Loucy (cell line): ENCODE data around the gene CNTN5.

ENCODE experiments used
- CTCF ChIP-seq: fragments of 200-600 bp; sonication (generic); conservative IDR thresholded peaks from 2 replicates; pipeline ENCODE4 v1.5.1; 2014; ENCODE audit warnings: mild to moderate bottlenecking, antibody characterized with exemption, low read length
- EZH2phosphoT487 ChIP-seq: fragments of 200-600 bp; IDR thresholded peaks from 2 replicates; pipeline ENCODE4 v1.6.1; 2018; ENCODE audit warnings: antibody characterized with exemption, mild to moderate bottlenecking, moderate library complexity, borderline replicate concordance

- no peak for TF ChIP-seq CTCF
- no peak for TF ChIP-seq EZH2phosphoT487
Observed at GRCh38 chr11:99325847-99326246, 305.1 kb downstream of the CNTN5 start.
